ENCODE measurements around the gene TMEM60.

DNA sequence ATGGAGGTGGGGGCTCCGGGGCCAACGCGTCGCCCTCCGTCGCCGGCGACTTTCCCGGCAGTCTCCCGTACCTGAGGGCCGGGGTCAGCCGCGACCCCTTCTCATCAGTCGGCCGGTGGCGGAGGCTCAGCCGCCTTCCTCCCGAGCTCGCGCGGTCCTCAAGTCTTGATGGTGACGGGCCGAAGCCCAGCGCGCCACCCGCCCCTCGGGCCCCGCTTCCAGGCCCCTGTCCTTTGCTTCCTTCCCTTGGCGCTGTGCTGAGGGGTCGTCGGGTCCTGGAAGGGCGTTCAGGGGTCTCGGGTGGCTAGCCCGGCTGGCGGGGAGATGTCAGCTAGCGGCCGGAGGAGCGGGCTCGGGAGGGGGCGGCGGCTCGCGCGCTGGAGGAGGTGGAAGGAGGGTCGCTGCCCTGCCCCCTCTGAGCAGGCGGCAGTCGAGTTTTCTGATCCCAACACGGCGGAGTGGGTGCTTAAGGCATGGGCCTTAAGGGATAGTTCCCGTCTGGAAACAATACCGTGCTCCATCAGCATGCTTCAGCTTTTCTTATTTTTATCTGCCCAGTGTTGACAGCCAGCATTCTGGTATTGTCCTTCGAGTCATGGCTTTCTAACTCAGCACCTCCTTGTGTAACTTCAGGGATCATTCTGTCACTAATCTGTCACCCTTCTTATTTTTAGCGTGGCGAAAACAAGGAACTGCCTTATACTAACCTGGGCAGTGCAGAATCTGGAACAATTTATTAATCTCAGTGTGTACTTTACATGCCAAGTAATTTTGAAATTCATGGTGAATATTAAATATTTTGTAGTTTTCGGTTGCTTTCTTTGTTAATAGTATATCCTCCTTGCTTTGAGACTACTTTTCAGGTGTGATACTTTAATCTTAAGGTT lies 1.1 kb upstream of the TMEM60 start:
- TF ChIP-seq, protein P1, sequence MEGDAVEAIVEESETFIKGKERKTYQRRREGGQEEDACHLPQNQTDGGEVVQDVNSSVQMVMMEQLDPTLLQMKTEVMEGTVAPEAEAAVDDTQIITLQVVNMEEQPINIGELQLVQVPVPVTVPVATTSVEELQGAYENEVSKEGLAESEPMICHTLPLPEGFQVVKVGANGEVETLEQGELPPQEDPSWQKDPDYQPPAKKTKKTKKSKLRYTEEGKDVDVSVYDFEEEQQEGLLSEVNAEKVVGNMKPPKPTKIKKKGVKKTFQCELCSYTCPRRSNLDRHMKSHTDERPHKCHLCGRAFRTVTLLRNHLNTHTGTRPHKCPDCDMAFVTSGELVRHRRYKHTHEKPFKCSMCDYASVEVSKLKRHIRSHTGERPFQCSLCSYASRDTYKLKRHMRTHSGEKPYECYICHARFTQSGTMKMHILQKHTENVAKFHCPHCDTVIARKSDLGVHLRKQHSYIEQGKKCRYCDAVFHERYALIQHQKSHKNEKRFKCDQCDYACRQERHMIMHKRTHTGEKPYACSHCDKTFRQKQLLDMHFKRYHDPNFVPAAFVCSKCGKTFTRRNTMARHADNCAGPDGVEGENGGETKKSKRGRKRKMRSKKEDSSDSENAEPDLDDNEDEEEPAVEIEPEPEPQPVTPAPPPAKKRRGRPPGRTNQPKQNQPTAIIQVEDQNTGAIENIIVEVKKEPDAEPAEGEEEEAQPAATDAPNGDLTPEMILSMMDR (IDR thresholded peaks at IDR 0.05): no peak
- TF ChIP-seq POLR2A (IDR thresholded peaks at IDR 0.05): no peak

Measured in lower leg skin (tissue), 3 donors.